ENCODE results near the gene P4HB.
A peak's percentile ranks its signal among the peaks of the same experiment; 100 is the strongest.

P4HB gene

DNA sequence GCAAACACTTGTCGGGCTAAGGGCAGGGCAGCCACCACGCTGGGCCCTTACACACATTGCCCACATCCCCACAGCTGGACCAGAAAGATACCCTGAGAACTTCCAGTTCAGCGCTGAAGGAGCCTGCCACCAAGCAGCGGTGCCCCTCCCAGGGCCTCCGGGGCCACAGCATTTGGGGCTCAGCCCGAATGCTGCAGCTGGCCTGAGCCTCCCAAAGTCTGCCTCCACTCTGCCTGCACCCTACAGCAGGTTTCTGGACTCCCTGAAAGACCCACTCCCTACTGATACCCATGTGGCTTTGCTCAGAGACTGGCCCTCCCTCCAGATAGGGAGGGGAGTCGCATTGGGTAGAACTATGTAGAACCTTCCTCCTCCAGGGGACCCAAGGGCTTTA is 28.8 kb downstream of the P4HB start:
- Histone ChIP-seq H3K27ac (ENCODE audit: insufficient read depth, low read depth, low read length, poor library complexity, severe bottlenecking) (no peak overlapping the region), H3K4me3 (ENCODE audit: insufficient read depth, low read depth, low read length) (no peak overlapping the region), H3K27me3 (ENCODE audit: control insufficient read depth, insufficient read depth, low read length, poor library complexity, severe bottlenecking) (no peaks in the 10 kb centered on the region), H3K36me3 (ENCODE audit: control insufficient read depth, insufficient read depth, low read length) (no peaks in the 10 kb centered on the region), H3K4me1 (ENCODE audit: control insufficient read depth, insufficient read depth, low read length) (peaks cover 12% of the 10 kb centered on the region), H3K9me3 (ENCODE audit: control insufficient read depth, low read length) (no peaks in the 10 kb centered on the region)
- 89 to 91% methylated on average over 7 of the region's 7 CpGs for WGBS, 2 experiments

DNA sequence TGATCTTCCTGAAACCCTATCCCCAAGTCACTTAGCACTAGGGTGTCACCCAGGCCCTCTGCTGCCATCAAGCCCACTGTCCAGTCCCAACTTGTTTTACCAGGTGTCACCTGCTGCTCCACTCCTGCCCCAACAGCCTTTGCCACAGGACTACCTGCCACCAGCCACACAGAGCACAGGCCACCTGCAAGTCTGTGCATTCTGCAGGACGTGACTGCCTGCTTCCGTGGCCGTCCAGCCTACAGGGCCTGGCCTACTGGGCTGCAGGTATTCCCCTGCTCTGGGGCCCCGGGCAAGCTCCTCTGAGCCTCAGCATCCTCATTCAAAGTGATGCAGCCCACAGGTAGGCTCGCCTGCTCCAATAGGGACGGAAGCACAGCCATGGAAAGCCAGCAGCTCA is 30.5 kb downstream of the P4HB start:
- Histone ChIP-seq H3K36me3 (ENCODE audit: control insufficient read depth, insufficient read depth, low read length) (no peaks in the 10 kb centered on the region), H3K27me3 (ENCODE audit: control insufficient read depth, insufficient read depth, low read length, poor library complexity, severe bottlenecking) (no peaks in the 10 kb centered on the region), H3K27ac (ENCODE audit: insufficient read depth, low read depth, low read length, poor library complexity, severe bottlenecking) (no peak overlapping the region), H3K4me1 (ENCODE audit: control insufficient read depth, insufficient read depth, low read length) (peaks cover 12% of the 10 kb centered on the region), H3K9me3 (ENCODE audit: control insufficient read depth, low read length) (no peaks in the 10 kb centered on the region), H3K4me3 (ENCODE audit: insufficient read depth, low read depth, low read length) (no peak overlapping the region)
- WGBS, 2 experiments = 94% methylated on average over 6 of the region's 6 CpGs

DNA sequence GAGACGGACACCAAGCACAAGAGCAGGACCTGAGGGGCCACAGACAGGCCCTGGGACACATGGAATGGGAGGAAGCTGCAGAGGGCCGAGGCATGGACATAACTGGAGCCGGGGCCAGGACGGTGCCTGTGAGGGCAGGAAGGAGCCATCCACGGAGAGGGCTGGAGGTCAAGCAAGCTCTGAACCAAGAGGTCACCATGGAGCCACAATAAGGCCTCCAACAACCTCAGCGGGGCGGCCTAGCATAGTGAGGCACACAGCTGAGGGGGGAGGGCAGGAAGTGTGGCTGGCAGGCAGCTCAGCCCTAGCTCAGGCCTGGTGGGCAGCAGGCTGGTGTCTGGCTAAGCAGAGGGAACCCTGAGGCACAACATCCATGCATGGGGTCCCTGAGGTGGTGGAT is 31.7 kb downstream of the P4HB start:
- peak overlapping the region; percentile 26 for H3K27ac ChIP-seq (ENCODE audit: insufficient read depth, low read depth, low read length, poor library complexity, severe bottlenecking)
- peaks cover 12% of the 10 kb centered on the region for H3K4me1 ChIP-seq (ENCODE audit: control insufficient read depth, insufficient read depth, low read length)
- H3K9me3 ChIP-seq (ENCODE audit: control insufficient read depth, low read length) = no peaks in the 10 kb centered on the region
- no peaks in the 10 kb centered on the region for H3K36me3 ChIP-seq (ENCODE audit: control insufficient read depth, insufficient read depth, low read length)
- H3K4me3 ChIP-seq (ENCODE audit: insufficient read depth, low read depth, low read length) = no peak overlapping the region
- no peaks in the 10 kb centered on the region for H3K27me3 ChIP-seq (ENCODE audit: control insufficient read depth, insufficient read depth, low read length, poor library complexity, severe bottlenecking)
- WGBS, 2 experiments = 83 to 84% methylated on average over 7 of the region's 7 CpGs

DNA sequence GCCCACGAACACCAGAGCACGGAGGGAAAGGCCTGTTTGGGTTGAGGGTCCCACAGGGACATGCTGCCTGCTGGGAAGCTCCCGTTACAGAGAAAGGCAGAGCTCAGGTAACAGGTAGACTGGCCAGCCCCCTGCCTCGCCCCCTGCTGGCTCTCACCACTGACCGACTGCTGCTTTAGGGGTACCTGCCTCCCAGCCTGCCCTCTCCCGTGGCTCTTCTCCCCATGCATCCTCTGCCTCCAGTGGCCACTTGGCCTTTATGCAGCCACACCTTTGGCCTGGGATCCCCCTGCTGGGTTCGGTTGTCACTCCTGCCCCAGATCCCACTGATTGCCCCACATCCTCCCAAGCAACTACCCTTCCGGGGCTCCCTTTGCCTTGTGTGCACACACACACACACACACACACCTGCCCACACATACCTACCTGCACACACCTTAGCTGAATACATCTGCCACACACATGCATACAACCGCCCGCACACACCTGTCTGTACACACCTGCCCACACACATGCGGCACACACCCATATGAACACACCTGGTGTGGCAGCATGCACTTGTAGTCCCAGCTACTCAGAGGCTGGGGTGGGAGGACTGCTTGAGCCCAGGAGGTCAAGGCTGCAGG is 34.4 kb downstream of the P4HB start:
- Histone ChIP-seq H3K27ac (ENCODE audit: insufficient read depth, low read depth, low read length, poor library complexity, severe bottlenecking) (no peak overlapping the region), H3K4me1 (ENCODE audit: control insufficient read depth, insufficient read depth, low read length) (peaks cover 6% of the 10 kb centered on the region), H3K4me3 (ENCODE audit: insufficient read depth, low read depth, low read length) (no peak overlapping the region), H3K36me3 (ENCODE audit: control insufficient read depth, insufficient read depth, low read length) (no peaks in the 10 kb centered on the region), H3K27me3 (ENCODE audit: control insufficient read depth, insufficient read depth, low read length, poor library complexity, severe bottlenecking) (no peaks in the 10 kb centered on the region), H3K9me3 (ENCODE audit: control insufficient read depth, low read length) (no peaks in the 10 kb centered on the region)
- 82 to 83% methylated on average over 11 of the region's 11 CpGs for WGBS, 2 experiments

DNA sequence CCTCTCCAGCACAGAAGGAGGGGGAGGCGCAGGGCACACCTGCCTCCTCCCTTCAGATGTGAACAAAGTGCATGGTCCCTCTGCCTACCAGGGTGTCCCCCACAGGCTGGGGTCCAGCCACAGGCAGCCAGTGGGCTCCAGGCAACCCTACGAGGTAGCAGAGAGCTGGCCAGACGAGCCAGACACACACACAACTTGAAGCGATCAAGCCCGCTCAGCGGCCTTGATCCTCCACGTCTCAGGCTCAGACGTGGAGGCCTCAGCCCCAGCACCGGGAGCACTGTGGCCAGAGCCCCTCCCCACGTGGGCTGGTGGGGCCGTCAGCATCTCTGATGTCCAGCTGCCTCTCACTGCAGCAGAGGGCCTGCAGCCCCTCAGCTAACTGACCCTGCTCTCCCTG is 35.7 kb downstream of the P4HB start:
- H3K27ac ChIP-seq (ENCODE audit: insufficient read depth, low read depth, low read length, poor library complexity, severe bottlenecking) = no peak overlapping the region
- 87 to 88% methylated on average over 11 of the region's 11 CpGs for WGBS, 2 experiments
- H3K9me3 ChIP-seq (ENCODE audit: control insufficient read depth, low read length) = no peaks in the 10 kb centered on the region
- H3K36me3 ChIP-seq (ENCODE audit: control insufficient read depth, insufficient read depth, low read length) = no peaks in the 10 kb centered on the region
- peaks cover 6% of the 10 kb centered on the region for H3K4me1 ChIP-seq (ENCODE audit: control insufficient read depth, insufficient read depth, low read length)
- no peaks in the 10 kb centered on the region for H3K27me3 ChIP-seq (ENCODE audit: control insufficient read depth, insufficient read depth, low read length, poor library complexity, severe bottlenecking)
- H3K4me3 ChIP-seq (ENCODE audit: insufficient read depth, low read depth, low read length) = no peak overlapping the region

DNA sequence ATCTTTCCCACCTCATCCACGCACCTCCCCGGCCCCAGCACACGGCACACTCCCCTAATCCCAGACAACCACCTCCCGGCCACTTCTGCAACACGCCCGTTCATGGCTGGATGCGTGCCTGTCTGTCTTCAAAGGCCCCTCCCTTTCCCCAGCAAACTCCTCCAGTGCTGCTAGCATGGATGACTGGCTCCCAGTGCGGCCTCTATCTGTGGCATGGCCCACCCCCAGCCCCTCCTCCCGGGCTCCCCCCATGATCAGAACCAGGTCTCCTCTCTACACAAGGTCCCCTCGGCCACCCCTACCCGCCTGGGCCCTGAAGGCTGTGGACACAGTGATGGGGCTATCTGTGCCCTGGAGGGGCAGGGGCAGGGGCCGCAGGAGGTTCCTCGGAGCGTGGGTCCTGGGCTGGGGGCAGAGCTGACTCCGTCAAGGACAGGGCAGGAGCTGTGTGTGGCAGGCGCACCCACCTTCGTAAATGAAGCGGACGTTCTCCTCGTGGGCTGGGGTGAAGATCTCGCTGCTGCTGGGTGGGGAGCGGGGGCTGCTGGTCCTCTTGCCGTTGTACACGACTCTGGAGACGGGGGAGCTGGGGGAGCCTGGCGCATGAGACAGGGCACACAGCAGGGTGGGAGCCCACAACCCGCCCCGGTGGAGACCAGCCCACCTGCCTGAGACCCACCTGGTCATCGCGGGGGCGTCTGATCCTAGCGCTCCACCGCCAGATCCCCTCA is 36.4 kb downstream of the P4HB start:
- peaks cover 6% of the 10 kb centered on the region for H3K4me1 ChIP-seq (ENCODE audit: control insufficient read depth, insufficient read depth, low read length)
- 95 to 96% methylated on average over 33 of the region's 33 CpGs for WGBS, 2 experiments
- H3K27me3 ChIP-seq (ENCODE audit: control insufficient read depth, insufficient read depth, low read length, poor library complexity, severe bottlenecking) = no peaks in the 10 kb centered on the region
- H3K27ac ChIP-seq (ENCODE audit: insufficient read depth, low read depth, low read length, poor library complexity, severe bottlenecking) = no peak overlapping the region
- no peaks in the 10 kb centered on the region for H3K36me3 ChIP-seq (ENCODE audit: control insufficient read depth, insufficient read depth, low read length)
- H3K9me3 ChIP-seq (ENCODE audit: control insufficient read depth, low read length) = no peaks in the 10 kb centered on the region
- no peak overlapping the region for H3K4me3 ChIP-seq (ENCODE audit: insufficient read depth, low read depth, low read length)

DNA sequence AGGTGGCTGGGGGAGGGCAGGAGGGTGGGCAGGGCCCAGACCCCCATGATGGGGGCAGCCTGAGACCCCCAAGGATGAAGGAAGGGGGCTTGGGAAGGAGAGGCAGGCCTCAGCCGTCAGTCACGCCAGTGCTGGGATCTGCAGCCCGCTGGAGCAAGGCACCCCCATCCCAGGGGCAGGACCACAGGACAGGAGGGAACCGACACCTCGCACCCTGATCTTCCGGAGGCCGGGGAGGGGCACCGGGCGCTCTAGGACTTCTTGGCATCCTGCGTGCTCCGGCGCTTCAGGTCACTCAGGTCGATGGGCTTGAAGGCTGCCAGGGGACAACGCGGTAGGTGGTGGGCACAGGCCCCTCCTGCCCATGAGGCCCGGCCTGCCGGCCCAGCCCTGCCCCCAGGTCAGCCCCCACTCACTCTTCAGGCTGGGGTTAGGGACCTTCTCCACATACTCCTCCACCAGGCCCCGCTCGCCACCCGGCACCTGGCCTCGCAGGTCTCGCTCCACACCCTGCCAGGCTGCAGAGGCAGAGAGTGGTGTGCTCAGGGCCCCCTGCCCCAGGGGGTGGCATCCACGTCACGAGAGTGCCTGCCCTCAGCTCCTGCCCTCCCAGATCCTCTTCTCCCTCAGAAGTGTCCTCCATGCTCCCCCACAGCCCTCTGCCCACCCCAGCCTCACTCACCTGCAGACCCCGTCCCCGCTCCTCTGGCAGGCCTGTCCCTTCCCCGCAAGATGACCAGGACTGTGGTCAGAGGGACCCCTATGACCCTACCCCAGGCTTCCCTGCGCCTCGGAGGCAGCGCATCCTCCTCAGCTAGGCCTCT is 37.1 kb downstream of the P4HB start:
- no peaks in the 10 kb centered on the region for H3K4me1 ChIP-seq (ENCODE audit: control insufficient read depth, insufficient read depth, low read length)
- H3K4me3 ChIP-seq (ENCODE audit: insufficient read depth, low read depth, low read length) = no peak overlapping the region
- no peaks in the 10 kb centered on the region for H3K9me3 ChIP-seq (ENCODE audit: control insufficient read depth, low read length)
- no peak overlapping the region for H3K27ac ChIP-seq (ENCODE audit: insufficient read depth, low read depth, low read length, poor library complexity, severe bottlenecking)
- H3K27me3 ChIP-seq (ENCODE audit: control insufficient read depth, insufficient read depth, low read length, poor library complexity, severe bottlenecking) = no peaks in the 10 kb centered on the region
- H3K36me3 ChIP-seq (ENCODE audit: control insufficient read depth, insufficient read depth, low read length) = no peaks in the 10 kb centered on the region
- WGBS, 2 experiments = 95 to 96% methylated on average over 30 of the region's 30 CpGs

DNA sequence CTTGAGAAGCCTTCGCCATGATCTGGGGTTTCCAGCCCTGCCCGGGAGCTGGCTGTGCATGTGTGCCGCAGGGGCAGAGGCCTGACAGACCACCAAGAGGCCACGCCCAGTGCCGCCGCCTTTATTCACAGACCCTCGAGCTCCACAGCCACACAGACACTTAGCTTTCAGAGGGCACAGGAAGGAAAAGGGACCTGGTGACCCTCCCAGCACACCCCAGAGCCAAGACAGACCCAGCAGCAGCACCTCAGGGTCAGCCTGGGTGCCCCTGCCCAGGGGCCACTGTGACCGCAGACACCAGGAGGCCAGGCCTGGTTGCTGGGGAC is 38.1 kb downstream of the P4HB start:
- Histone ChIP-seq H3K4me1 (ENCODE audit: control insufficient read depth, insufficient read depth, low read length) (peaks cover 4% of the 10 kb centered on the region), H3K36me3 (ENCODE audit: control insufficient read depth, insufficient read depth, low read length) (no peaks in the 10 kb centered on the region), H3K27me3 (ENCODE audit: control insufficient read depth, insufficient read depth, low read length, poor library complexity, severe bottlenecking) (no peaks in the 10 kb centered on the region), H3K27ac (ENCODE audit: insufficient read depth, low read depth, low read length, poor library complexity, severe bottlenecking) (no peak overlapping the region), H3K9me3 (ENCODE audit: control insufficient read depth, low read length) (no peaks in the 10 kb centered on the region), H3K4me3 (ENCODE audit: insufficient read depth, low read depth, low read length) (no peak overlapping the region)
- 94 to 96% methylated on average over 8 of the region's 8 CpGs for WGBS, 2 experiments

DNA sequence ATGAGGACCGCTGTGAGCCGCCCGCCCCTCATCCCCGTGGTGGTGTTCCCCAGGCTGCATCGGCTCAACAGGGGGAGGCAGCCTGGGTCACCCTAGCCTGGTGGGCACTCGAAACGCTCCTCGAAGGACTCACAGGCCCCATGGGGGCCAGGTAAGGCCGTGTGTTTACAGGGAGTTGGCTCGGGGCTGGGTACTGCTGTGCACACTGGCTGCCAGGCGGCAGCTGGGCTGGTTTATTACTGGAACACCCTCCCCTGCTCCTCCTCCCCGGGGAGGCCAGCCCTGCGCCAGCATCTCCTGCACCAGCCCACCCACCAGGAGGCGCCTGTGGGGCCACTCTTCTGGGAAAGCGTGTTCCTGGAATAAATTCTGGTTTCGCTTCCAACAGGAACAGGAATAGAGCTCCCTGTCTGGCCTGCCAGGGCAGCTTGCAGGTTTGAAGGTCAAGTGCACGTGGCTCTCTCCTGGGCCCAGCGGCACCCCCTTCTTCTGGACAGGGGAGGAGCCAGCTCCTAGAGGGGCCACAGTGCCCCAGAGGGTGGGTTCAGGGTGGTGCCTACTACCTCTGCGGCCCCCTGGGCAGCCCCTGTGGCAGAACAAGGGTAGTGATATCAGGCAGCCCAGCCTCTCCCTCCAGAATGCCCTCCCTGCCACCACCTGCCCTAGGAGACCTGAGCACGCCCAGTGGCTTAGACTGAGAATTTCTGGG is 38.6 kb downstream of the P4HB start:
- Histone ChIP-seq H3K36me3 (ENCODE audit: control insufficient read depth, insufficient read depth, low read length) (no peaks in the 10 kb centered on the region), H3K27ac (ENCODE audit: insufficient read depth, low read depth, low read length, poor library complexity, severe bottlenecking) (no peak overlapping the region), H3K9me3 (ENCODE audit: control insufficient read depth, low read length) (no peaks in the 10 kb centered on the region), H3K27me3 (ENCODE audit: control insufficient read depth, insufficient read depth, low read length, poor library complexity, severe bottlenecking) (no peaks in the 10 kb centered on the region), H3K4me3 (ENCODE audit: insufficient read depth, low read depth, low read length) (no peak overlapping the region), H3K4me1 (ENCODE audit: control insufficient read depth, insufficient read depth, low read length) (peaks cover 4% of the 10 kb centered on the region)
- 89 to 91% methylated on average over 20 of the region's 20 CpGs for WGBS, 2 experiments

DNA sequence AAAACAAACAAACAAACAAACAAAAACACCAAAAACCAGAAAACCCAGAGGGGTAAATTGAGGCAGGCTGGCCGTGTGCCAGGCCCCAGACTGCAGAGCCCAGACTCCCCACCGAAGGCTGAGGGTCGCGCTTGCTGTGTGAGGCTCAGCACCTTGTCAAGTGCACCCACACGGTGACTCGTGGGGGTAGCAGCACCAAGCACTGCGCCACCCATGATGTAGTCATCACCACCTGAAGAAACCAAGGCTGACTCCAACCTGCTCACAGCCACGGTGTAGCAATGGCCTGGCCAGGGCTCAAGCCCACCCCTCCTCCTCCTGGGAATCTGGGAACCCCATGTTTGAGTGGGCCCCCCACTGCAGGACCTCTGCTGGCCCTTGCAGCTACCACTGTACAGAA is 39.2 kb downstream of the P4HB start:
- Histone ChIP-seq H3K27me3 (ENCODE audit: control insufficient read depth, insufficient read depth, low read length, poor library complexity, severe bottlenecking) (no peaks in the 10 kb centered on the region), H3K4me1 (ENCODE audit: control insufficient read depth, insufficient read depth, low read length) (peaks cover 4% of the 10 kb centered on the region), H3K4me3 (ENCODE audit: insufficient read depth, low read depth, low read length) (no peak overlapping the region), H3K36me3 (ENCODE audit: control insufficient read depth, insufficient read depth, low read length) (no peaks in the 10 kb centered on the region), H3K9me3 (ENCODE audit: control insufficient read depth, low read length) (no peaks in the 10 kb centered on the region), H3K27ac (ENCODE audit: insufficient read depth, low read depth, low read length, poor library complexity, severe bottlenecking) (no peak overlapping the region)
- 93% methylated on average over 8 of the region's 8 CpGs for WGBS, 2 experiments

Data from ectodermal cell (in vitro differentiated cells).